ENCODE measurements around the gene UBE2E3.

DNA sequence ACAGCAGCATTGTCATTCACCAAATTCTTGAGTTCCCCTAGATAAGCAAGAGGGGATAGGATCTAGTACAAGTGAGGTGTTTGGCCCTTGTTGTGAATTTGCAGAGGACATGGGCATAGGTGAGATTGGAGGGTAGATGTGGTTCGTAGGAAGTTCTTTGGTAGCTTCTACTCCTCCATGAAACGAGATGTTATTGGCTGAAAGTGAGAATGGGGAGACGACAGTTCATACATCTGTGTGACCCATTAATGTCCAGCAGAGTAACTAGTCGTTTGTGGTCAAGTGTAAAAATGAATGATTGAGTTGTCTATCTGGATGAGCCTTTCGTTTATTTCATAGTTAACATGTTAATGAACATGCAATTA lies 90.4 kb downstream of the UBE2E3 start:
- TF ChIP-seq POLR2A (IDR thresholded peaks at IDR 0.05; ENCODE audit: low read length) (no peak), GATA1 (IDR thresholded peaks at IDR 0.05; ENCODE audit: low read depth, low read length) (no peak)

Data from erythroblast (primary cell).